ENCODE measurements around the gene HDDC2. TPM values are rescaled to one million over a fixed set of nuclear protein-coding genes. Genes with fewer than 3 reads are reported as not detected.

The HDDC2 gene
- total RNA-seq, 3 donors from 2014 or later, result 39.9 to 64.2 (median 56.7) TPM

GRCh38 chr6:125296471-125296870 is 5.3 kb downstream of the HDDC2 start:
- Histone ChIP-seq H3K36me3 (ENCODE audit: low read depth) (no peaks in the 10 kb centered on the region), H3K9me3 (no peaks in the 10 kb centered on the region), H3K4me3 (no peak overlapping the region), H3K4me1 (ENCODE audit: low read depth) (peaks cover 6% of the 10 kb centered on the region)
- no peak for ATAC-seq
- TF ChIP-seq, protein P1, sequence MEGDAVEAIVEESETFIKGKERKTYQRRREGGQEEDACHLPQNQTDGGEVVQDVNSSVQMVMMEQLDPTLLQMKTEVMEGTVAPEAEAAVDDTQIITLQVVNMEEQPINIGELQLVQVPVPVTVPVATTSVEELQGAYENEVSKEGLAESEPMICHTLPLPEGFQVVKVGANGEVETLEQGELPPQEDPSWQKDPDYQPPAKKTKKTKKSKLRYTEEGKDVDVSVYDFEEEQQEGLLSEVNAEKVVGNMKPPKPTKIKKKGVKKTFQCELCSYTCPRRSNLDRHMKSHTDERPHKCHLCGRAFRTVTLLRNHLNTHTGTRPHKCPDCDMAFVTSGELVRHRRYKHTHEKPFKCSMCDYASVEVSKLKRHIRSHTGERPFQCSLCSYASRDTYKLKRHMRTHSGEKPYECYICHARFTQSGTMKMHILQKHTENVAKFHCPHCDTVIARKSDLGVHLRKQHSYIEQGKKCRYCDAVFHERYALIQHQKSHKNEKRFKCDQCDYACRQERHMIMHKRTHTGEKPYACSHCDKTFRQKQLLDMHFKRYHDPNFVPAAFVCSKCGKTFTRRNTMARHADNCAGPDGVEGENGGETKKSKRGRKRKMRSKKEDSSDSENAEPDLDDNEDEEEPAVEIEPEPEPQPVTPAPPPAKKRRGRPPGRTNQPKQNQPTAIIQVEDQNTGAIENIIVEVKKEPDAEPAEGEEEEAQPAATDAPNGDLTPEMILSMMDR (IDR thresholded peaks at IDR 0.05), result no peak
- DNase-seq, result no peak
- intact Hi-C loops (cut with DNase I, micrococcal nuclease), result no loop called here

- Histone ChIP-seq H3K4me3 (no peak overlapping the region), H3K9me3 (no peaks in the 10 kb centered on the region), H3K36me3 (ENCODE audit: low read depth) (no peaks in the 10 kb centered on the region), H3K4me1 (ENCODE audit: low read depth) (no peaks in the 10 kb centered on the region)
- TF ChIP-seq, protein P1 (IDR thresholded peaks at IDR 0.05), result no peak
- no peak for ATAC-seq
- intact Hi-C loops (cut with DNase I, micrococcal nuclease), result no loop called here
- DNase-seq, result no peak
Measured at GRCh38 chr6:125294925-125295324, 6.8 kb downstream of the HDDC2 start.

DNA sequence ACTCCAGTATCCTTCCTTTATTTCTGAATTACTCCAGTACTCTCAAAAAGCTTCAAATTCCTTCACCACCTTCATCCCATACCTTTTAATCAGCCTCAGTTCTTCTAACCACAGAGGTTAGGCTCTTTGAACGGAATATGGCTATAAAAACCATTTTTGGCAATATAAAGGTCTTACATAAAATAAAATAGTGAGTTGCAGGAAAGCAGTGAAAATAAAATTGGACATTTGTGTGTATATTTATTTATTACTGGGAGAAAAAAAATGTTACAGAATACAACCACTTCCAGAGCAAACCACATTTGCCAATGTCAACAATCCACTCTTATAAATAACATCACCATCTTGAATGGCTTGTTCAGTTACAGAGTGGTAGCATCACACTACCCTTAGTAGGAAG is 7.7 kb downstream of the HDDC2 start:
- Histone ChIP-seq H3K9me3 (no peaks in the 10 kb centered on the region), H3K4me1 (ENCODE audit: low read depth) (no peaks in the 10 kb centered on the region), H3K4me3 (no peak overlapping the region), H3K36me3 (ENCODE audit: low read depth) (no peaks in the 10 kb centered on the region)
- TF ChIP-seq, protein P1 (IDR thresholded peaks at IDR 0.05), result no peak
- intact Hi-C loops (cut with DNase I, micrococcal nuclease), result no loop called here
- DNase-seq (no peak), ATAC-seq (no peak)

DNA sequence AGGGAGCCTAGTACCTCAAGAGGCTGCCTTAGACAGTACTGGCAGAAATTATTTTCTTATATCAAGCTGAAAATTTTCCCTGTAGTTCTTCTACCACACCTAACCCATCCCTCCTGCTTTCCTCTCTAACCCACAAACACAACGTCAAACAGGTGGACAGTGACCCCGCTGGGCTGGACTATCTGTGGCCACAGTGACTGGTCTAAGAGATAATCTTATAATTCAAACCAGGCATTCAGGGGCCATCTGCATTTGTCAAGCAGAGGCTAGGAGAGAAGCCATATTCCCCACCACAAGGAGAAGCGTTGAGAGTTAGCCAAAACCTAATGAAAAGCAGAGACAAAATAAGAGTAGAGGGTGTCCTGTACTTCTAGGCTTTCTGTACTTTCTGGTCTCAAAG is 8.2 kb downstream of the HDDC2 start:
- TF ChIP-seq, protein P1 (IDR thresholded peaks at IDR 0.05), result no peak
- Histone ChIP-seq H3K4me1 (ENCODE audit: low read depth) (no peaks in the 10 kb centered on the region), H3K9me3 (no peaks in the 10 kb centered on the region), H3K4me3 (no peak overlapping the region), H3K36me3 (ENCODE audit: low read depth) (no peaks in the 10 kb centered on the region)
- ATAC-seq, result no peak
- DNase-seq, result no peak
- intact Hi-C loops (cut with DNase I, micrococcal nuclease), result no loop called here

GRCh38 chr6:125287718-125288117 is 14.0 kb downstream of the HDDC2 start:
- DNase-seq (no peak), ATAC-seq (no peak)
- Histone ChIP-seq H3K9me3 (peaks cover 6% of the 10 kb centered on the region), H3K4me3 (no peak overlapping the region), H3K36me3 (ENCODE audit: low read depth) (no peaks in the 10 kb centered on the region), H3K4me1 (ENCODE audit: low read depth) (no peaks in the 10 kb centered on the region)
- TF ChIP-seq, protein P1 (IDR thresholded peaks at IDR 0.05), result no peak
- intact Hi-C loops (cut with DNase I, micrococcal nuclease), result no loop called here

DNA sequence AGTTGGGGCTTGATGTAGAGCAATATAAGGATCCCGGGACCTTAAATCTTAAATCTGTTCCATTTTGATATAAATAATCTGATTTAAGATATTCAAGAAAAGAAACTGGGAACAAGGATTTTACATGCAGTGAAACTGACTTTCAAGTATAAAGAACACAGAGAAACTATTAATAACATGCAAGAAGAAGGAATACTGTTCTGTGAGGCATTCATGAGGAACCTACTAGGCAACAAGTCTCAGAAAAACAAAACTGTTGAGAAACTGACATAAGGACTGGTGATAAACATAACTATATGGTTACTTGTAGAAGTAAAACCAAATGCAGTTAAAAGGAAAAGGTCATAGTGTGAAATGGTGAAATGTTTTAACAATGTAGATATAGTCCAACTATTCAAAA is 15.8 kb downstream of the HDDC2 start:
- Histone ChIP-seq H3K4me1 (ENCODE audit: low read depth) (no peaks in the 10 kb centered on the region), H3K9me3 (peaks cover 6% of the 10 kb centered on the region), H3K4me3 (no peak overlapping the region), H3K36me3 (ENCODE audit: low read depth) (no peaks in the 10 kb centered on the region)
- TF ChIP-seq, protein P1 (IDR thresholded peaks at IDR 0.05), result no peak
- no peak for ATAC-seq
- intact Hi-C loops (cut with DNase I, micrococcal nuclease), result no loop called here
- no peak for DNase-seq
